ENCODE measurements around the gene ARRDC4.

DNA sequence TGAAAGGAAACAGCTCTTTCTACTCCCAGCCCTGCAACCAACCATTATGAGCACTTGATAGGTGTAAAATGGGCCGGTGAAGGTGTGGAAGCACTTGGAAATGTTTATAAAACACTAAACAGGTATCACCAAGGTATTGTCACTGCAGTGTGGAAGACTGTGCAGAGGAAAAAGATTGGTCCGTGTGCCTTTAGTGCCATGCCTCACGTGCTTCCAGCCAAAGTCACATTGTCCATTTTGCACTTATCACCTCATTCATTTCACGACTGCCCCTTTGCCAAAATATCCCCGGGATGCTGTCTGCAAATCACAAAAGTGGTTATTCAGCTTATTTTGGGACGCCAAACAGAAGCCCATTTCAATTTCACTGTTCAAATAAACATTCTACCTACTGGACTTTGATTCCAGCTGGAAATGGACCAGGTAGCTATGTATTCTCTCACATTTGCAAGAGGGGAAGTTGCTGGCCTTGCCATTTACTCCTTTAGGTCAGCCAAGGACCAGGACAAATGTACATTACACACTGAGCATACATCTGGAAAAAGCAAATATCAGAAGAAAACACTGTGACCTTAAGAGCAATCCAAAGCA lies 58.4 kb downstream of the ARRDC4 start:
- TF ChIP-seq, protein P1, sequence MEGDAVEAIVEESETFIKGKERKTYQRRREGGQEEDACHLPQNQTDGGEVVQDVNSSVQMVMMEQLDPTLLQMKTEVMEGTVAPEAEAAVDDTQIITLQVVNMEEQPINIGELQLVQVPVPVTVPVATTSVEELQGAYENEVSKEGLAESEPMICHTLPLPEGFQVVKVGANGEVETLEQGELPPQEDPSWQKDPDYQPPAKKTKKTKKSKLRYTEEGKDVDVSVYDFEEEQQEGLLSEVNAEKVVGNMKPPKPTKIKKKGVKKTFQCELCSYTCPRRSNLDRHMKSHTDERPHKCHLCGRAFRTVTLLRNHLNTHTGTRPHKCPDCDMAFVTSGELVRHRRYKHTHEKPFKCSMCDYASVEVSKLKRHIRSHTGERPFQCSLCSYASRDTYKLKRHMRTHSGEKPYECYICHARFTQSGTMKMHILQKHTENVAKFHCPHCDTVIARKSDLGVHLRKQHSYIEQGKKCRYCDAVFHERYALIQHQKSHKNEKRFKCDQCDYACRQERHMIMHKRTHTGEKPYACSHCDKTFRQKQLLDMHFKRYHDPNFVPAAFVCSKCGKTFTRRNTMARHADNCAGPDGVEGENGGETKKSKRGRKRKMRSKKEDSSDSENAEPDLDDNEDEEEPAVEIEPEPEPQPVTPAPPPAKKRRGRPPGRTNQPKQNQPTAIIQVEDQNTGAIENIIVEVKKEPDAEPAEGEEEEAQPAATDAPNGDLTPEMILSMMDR (conservative IDR thresholded peaks at IDR 0.05 in 1 of 2, IDR thresholded peaks at IDR 0.05 in 1 of 2; ENCODE audit: extremely low read depth in 1 of 2, insufficient read depth in 1 of 2, low read depth in 1 of 2, low read length in 2 of 2): no peak
- no peak for TF ChIP-seq EZH2 (IDR thresholded peaks at IDR 0.05; ENCODE audit: borderline replicate concordance, low read length)
